ENCODE results near the gene SCRT2. TPM values are rescaled to one million over a fixed set of nuclear protein-coding genes. Genes with fewer than 3 reads are reported as not detected.

The SCRT2 gene
- total RNA-seq, 1 experiment from 2014 or later = not detected

DNA sequence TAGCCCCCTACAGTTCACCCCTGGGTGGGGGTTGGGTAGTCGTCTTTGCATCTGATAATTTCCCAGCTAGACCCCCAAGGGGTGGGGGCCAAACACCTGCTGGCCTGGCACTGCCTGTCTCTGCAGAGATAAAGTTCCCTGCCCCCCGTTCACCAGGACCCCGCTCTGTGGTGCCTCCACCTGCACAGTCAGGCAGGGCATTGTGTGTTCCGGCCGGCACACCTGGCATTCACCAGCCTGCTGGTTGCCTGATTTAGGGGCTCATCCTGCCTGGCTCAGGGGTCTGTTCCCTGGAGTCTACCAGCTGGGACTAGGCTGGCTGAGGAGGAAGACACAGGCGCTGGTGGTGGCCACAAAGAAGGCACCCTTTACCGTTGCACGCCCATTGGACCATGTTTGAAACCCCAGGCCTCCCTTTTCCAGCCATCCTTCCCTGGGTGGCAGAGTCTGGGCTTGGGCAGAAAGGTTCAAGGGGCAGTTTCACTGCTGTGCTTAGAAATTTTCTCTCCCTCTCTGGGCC lies 30.8 kb upstream of the SCRT2 start:
- no peaks in the 10 kb centered on the region for H3K79me1 ChIP-seq (ENCODE audit: insufficient read depth, low read depth, low read length, poor library complexity, severe bottlenecking)
- peaks cover 5% of the 10 kb centered on the region; the same call in 1 of the 2 replicates for H3K27me3 ChIP-seq (ENCODE audit: insufficient read depth, low read length)
- no peak overlapping the region for H3K56ac ChIP-seq (ENCODE audit: insufficient read length, low read depth, low read length)
- no peak overlapping the region for H3K4me2 ChIP-seq (ENCODE audit: insufficient read depth, insufficient read length, low read length)
- peaks cover 3% of the 10 kb centered on the region for H3K23me2 ChIP-seq (ENCODE audit: insufficient read length, low read depth, low read length, poor library complexity, severe bottlenecking)
- H3K18ac ChIP-seq (ENCODE audit: insufficient read length, low read depth, low read length) = no peak overlapping the region
- H3K79me2 ChIP-seq (ENCODE audit: insufficient read depth, low read length) = no peaks in the 10 kb centered on the region
- H2BK120ac ChIP-seq (ENCODE audit: low read depth, low read length, poor library complexity, severe bottlenecking) = no peak overlapping the region
- H3K9ac ChIP-seq (ENCODE audit: extremely low read depth, insufficient read length, low read length) = no peak overlapping the region
- DNase-seq = no peak
- no peak overlapping the region for H3K27ac Mint-ChIP-seq
- H2AFZ ChIP-seq (ENCODE audit: low read length) = no peak overlapping the region
- H3K23ac ChIP-seq (ENCODE audit: insufficient read length, low read depth, low read length) = no peak overlapping the region
- H4K20me1 ChIP-seq (ENCODE audit: control insufficient read depth, insufficient read depth, insufficient read length) = no peaks in the 10 kb centered on the region
- TF ChIP-seq, protein P1, sequence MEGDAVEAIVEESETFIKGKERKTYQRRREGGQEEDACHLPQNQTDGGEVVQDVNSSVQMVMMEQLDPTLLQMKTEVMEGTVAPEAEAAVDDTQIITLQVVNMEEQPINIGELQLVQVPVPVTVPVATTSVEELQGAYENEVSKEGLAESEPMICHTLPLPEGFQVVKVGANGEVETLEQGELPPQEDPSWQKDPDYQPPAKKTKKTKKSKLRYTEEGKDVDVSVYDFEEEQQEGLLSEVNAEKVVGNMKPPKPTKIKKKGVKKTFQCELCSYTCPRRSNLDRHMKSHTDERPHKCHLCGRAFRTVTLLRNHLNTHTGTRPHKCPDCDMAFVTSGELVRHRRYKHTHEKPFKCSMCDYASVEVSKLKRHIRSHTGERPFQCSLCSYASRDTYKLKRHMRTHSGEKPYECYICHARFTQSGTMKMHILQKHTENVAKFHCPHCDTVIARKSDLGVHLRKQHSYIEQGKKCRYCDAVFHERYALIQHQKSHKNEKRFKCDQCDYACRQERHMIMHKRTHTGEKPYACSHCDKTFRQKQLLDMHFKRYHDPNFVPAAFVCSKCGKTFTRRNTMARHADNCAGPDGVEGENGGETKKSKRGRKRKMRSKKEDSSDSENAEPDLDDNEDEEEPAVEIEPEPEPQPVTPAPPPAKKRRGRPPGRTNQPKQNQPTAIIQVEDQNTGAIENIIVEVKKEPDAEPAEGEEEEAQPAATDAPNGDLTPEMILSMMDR (conservative IDR thresholded peaks at IDR 0.05) = no peak
- peaks cover 38% of the 10 kb centered on the region for H3K27me3 Mint-ChIP-seq (ENCODE audit: low read depth)
- no peak overlapping the region for H4K91ac ChIP-seq (ENCODE audit: insufficient read length, low read depth, low read length)
- no peak overlapping the region for H2BK15ac ChIP-seq (ENCODE audit: low read depth, low read length)
- no peak overlapping the region for H2BK12ac ChIP-seq (ENCODE audit: insufficient read length, low read depth, low read length)
- H3K4me3 Mint-ChIP-seq = no peak overlapping the region
- H3K9me3 ChIP-seq (ENCODE audit: control insufficient read depth, low read depth, low read length) = no peaks in the 10 kb centered on the region
- no CpG with 5 or more reads among the region's 8 CpGs for WGBS (ENCODE audit: extremely low coverage, insufficient read length, low lambda C conversion rate)
- H3T11ph ChIP-seq (ENCODE audit: low read length) = no peak overlapping the region
- no peak overlapping the region for H3K4ac ChIP-seq (ENCODE audit: low read depth, low read length)
- no peaks in the 10 kb centered on the region for H3K4me1 ChIP-seq (ENCODE audit: insufficient read depth, low read length)
- peaks cover 11 to 35% of the 10 kb centered on the region in 2 experiments for H3K4me1 Mint-ChIP-seq
- H2BK20ac ChIP-seq (ENCODE audit: low read depth, low read length, poor library complexity, severe bottlenecking) = no peak overlapping the region
- no peak overlapping the region for H4K5ac ChIP-seq (ENCODE audit: insufficient read length, low read depth, low read length)
- H3K9me3 Mint-ChIP-seq = peaks cover 11 to 16% of the 10 kb centered on the region in 2 experiments
- H3K27ac ChIP-seq (ENCODE audit: insufficient read length, low read depth, low read length) = no peak overlapping the region
- H3K14ac ChIP-seq (ENCODE audit: insufficient read depth, low read length) = no peak overlapping the region
- no peak overlapping the region for H4K8ac ChIP-seq (replicated peaks; ENCODE audit: insufficient read length, low read depth, low read length)
- no peak overlapping the region for H2BK5ac ChIP-seq (ENCODE audit: insufficient read length, low read length)
- H3K36me3 Mint-ChIP-seq (ENCODE audit: insufficient read depth in 1 of 3, low read depth in 3 of 3) = peaks cover 5 to 15% (median 8%) of the 10 kb centered on the region in 3 experiments; a peak in 6 of 7 replicates
- no peak overlapping the region for H2AK5ac ChIP-seq (ENCODE audit: insufficient read length, low read length)

Measured in H9 (cell line).